Parathyroid adenoma (tissue), 2 donors: Measurements from ENCODE around the gene ZNF678.

ENCODE experiments used
- H2AFZ ChIP-seq: fragments of 300-600 bp; sonication (generic); one replicate; pipeline ENCODE4 v1.7.0; 2017; ENCODE audit warnings: antibody characterized with exemption, mild to moderate bottlenecking
- H3K27ac ChIP-seq: fragments of 300-600 bp; sonication (generic); one replicate; pipeline ENCODE4 v1.7.0; 2017
- H3K27me3 ChIP-seq: fragments of 300-600 bp; sonication (generic); one replicate; pipeline ENCODE4 v1.7.0; 2017; ENCODE audit warnings: low read length; ENCODE audit not compliant: control insufficient read depth, insufficient read depth
- H3K36me3 ChIP-seq: fragments of 300-600 bp; sonication (generic); one replicate; pipeline ENCODE4 v1.7.0; 2017; ENCODE audit warnings: low read length; ENCODE audit not compliant: control insufficient read depth, insufficient read depth
- H3K4me1 ChIP-seq: fragments of 300-600 bp; sonication (generic); one replicate; pipeline ENCODE4 v1.7.0; 2017; ENCODE audit warnings: control low read depth
- H3K4me2 ChIP-seq: fragments of 300-600 bp; sonication (generic); one replicate; pipeline ENCODE4 v1.7.0; 2017; ENCODE audit warnings: low read length
- H3K4me3 ChIP-seq: fragments of 300-600 bp; sonication (generic); one replicate; pipeline ENCODE4 v1.7.0; 2017; ENCODE audit warnings: low read depth, low read length
- H3K79me2 ChIP-seq: fragments of 300-600 bp; sonication (generic); one replicate; pipeline ENCODE4 v1.7.0; 2017; ENCODE audit warnings: control low read depth
- H3K9ac ChIP-seq: fragments of 300-600 bp; sonication (generic); one replicate; pipeline ENCODE4 v1.7.0; 2017; ENCODE audit warnings: mild to moderate bottlenecking
- H3K9me3 ChIP-seq: fragments of 300-600 bp; sonication (generic); one replicate; pipeline ENCODE4 v1.7.0; 2017; ENCODE audit warnings: low read length; ENCODE audit not compliant: control insufficient read depth
- TF ChIP-seq, protein P1 (sequence below): fragments of 300-600 bp; sonication (generic); IDR thresholded peaks from one replicate; pipeline ENCODE4 v1.7.0; 2017; ENCODE audit warnings: antibody characterized with exemption, mild to moderate bottlenecking
- donor health status: primary hyperparathyroidism.

Gene ZNF678

DNA sequence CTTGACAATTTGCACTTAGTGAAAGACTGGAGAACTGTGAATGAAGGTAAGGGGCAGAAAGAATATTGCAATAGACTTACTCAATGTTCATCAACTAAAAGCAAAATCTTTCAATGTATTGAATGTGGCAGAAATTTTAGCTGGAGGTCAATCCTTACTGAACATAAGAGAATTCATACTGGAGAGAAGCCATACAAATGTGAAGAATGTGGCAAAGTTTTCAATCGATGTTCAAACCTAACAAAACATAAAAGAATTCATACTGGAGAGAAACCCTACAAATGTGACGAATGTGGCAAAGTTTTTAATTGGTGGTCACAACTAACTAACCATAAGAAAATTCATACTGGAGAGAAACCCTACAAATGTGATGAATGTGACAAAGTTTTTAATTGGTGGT lies 91.1 kb downstream of the ZNF678 start:
- TF ChIP-seq, protein P1, sequence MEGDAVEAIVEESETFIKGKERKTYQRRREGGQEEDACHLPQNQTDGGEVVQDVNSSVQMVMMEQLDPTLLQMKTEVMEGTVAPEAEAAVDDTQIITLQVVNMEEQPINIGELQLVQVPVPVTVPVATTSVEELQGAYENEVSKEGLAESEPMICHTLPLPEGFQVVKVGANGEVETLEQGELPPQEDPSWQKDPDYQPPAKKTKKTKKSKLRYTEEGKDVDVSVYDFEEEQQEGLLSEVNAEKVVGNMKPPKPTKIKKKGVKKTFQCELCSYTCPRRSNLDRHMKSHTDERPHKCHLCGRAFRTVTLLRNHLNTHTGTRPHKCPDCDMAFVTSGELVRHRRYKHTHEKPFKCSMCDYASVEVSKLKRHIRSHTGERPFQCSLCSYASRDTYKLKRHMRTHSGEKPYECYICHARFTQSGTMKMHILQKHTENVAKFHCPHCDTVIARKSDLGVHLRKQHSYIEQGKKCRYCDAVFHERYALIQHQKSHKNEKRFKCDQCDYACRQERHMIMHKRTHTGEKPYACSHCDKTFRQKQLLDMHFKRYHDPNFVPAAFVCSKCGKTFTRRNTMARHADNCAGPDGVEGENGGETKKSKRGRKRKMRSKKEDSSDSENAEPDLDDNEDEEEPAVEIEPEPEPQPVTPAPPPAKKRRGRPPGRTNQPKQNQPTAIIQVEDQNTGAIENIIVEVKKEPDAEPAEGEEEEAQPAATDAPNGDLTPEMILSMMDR: no peak
- Histone ChIP-seq H3K4me3 (no peak overlapping the region), H3K27ac (no peak overlapping the region), H3K79me2 (no peaks in the 10 kb centered on the region), H3K9ac (no peak overlapping the region), H3K36me3 (peaks cover 12% of the 10 kb centered on the region), H3K4me2 (no peak overlapping the region), H3K27me3 (no peaks in the 10 kb centered on the region), H3K4me1 (no peaks in the 10 kb centered on the region), H2AFZ (no peak overlapping the region), H3K9me3 (peaks cover 5% of the 10 kb centered on the region)

DNA sequence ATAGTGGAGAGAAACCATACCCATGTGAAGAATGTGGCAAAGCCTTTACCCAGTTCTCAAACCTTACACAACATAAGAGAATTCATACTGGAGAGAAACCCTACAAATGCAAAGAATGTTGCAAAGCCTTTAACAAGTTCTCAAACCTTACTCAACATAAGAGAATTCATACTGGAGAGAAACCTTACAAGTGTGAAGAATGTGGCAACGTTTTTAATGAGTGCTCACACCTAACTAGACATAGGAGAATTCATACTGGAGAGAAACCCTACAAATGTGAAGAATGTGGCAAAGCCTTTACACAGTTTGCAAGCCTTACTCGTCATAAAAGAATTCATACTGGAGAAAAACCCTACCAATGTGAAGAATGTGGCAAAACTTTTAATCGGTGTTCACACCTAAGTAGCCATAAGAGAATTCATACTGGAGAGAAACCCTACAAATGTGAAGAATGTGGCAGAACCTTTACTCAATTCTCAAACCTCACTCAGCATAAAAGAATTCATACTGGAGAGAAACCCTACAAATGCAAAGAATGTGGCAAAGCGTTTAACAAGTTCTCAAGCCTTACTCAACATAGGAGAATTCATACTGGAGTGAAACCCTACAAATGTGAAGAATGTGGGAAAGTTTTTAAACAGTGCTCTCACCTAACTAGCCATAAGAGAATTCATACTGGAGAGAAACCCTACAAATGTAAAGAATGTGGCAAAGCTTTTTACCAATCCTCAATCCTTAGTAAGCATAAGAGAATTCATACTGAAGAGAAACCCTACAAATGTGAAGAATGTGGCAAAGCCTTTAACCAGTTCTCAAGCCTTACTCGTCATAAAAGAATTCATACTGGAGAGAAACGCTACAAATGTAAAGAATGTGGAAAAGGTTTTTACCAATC lies 91.7 kb downstream of the ZNF678 start:
- H3K27ac ChIP-seq: no peak overlapping the region
- TF ChIP-seq, protein P1: no peak
- H3K36me3 ChIP-seq: peaks cover 12% of the 10 kb centered on the region
- H3K9me3 ChIP-seq: peaks cover 10% of the 10 kb centered on the region
- no peaks in the 10 kb centered on the region for H3K4me1 ChIP-seq
- no peaks in the 10 kb centered on the region for H3K27me3 ChIP-seq
- no peak overlapping the region for H2AFZ ChIP-seq
- H3K4me3 ChIP-seq: no peak overlapping the region
- H3K4me2 ChIP-seq: no peak overlapping the region
- no peaks in the 10 kb centered on the region for H3K79me2 ChIP-seq
- H3K9ac ChIP-seq: no peak overlapping the region

DNA sequence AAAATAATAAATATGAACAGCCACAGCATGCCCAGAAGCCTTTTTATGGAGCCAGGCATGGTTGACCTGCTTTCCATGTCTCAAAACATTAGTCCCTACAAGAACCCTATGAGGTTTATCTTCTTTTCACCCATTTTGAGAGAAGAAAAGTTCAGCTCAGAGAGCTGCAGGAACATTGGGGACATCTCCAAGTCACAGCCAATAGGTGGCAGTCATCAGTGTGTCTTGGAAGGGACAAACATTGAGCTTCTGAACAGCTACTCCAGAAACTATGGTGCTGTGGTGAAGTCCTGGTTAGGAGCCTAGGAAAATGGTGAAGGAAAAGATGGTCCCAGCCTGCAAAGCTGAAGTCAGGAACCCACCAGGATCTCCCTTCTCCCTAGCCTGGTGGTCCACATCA lies 98.1 kb downstream of the ZNF678 start:
- Histone ChIP-seq H3K79me2 (no peaks in the 10 kb centered on the region), H3K9ac (no peak overlapping the region), H3K27me3 (no peaks in the 10 kb centered on the region), H2AFZ (no peak overlapping the region), H3K4me3 (no peak overlapping the region), H3K4me2 (no peak overlapping the region), H3K27ac (no peak overlapping the region), H3K9me3 (peaks cover 32% of the 10 kb centered on the region), H3K4me1 (no peaks in the 10 kb centered on the region), H3K36me3 (peaks cover 5% of the 10 kb centered on the region)
- TF ChIP-seq, protein P1: no peak

DNA sequence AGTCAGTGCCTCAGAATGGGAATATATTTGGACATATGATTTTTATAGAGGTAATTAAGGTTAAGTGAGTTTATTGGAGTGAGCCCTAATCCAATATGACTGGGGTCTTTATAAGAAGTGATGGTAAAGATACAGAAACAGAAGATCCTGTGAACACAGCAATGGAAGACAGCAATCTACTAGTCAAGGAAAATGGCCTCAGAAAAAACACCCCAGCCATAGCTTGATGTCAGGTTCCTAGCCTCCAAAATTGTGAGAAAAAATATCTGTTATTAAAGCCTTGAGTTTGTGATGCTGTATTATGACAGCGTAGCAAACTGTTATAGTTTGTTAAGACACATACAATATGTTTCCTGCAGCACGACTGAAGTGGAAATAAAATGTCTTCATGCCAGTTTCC lies 99.6 kb downstream of the ZNF678 start:
- H3K27ac ChIP-seq: no peak overlapping the region
- no peak overlapping the region for H3K4me3 ChIP-seq
- H3K4me2 ChIP-seq: no peak overlapping the region
- H3K79me2 ChIP-seq: no peaks in the 10 kb centered on the region
- no peak overlapping the region for H2AFZ ChIP-seq
- no peak overlapping the region for H3K9ac ChIP-seq
- no peaks in the 10 kb centered on the region for H3K27me3 ChIP-seq
- TF ChIP-seq, protein P1: no peak
- H3K36me3 ChIP-seq: peaks cover 5% of the 10 kb centered on the region
- peaks cover 32% of the 10 kb centered on the region for H3K9me3 ChIP-seq
- no peaks in the 10 kb centered on the region for H3K4me1 ChIP-seq

DNA sequence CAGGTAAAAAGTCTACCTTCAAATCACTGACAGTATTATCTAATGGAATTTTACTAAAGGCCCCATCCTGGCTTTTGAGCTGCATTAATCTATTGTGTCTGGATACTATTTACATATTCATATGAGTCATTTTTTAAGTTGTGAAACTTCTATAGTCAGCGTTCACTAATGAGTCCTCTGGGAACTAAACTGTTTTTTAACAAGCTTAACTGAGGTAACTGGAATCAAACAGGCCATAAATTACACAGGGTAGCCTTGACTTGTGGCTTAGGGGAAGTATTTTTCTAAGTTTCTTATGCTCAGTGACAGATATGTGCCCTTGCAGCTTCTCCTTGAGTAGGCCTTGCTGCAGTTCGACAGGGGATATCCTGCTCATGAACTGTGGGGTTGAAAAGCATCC lies 102.9 kb downstream of the ZNF678 start:
- Histone ChIP-seq H3K27ac (no peak overlapping the region), H3K36me3 (no peaks in the 10 kb centered on the region), H3K4me2 (no peak overlapping the region), H3K79me2 (no peaks in the 10 kb centered on the region), H3K27me3 (no peaks in the 10 kb centered on the region), H3K4me3 (no peak overlapping the region), H3K9ac (no peak overlapping the region), H3K9me3 (peaks cover 13% of the 10 kb centered on the region), H2AFZ (no peak overlapping the region), H3K4me1 (no peaks in the 10 kb centered on the region)
- TF ChIP-seq, protein P1: no peak
